HG03457 (cell line): ENCODE data around the gene TLR1.
"Not testable (repeated sequence)": the region's sequence is repeated elsewhere in the genome, so short reads cannot be mapped to it uniquely, and the experiment has no call there.

ENCODE experiments used
- ATAC-seq: cut with Tn5 transposase; IDR thresholded peaks from one replicate; pipeline ENCODE4 v1.9.1; 2021; ENCODE audit warnings: moderate number of reproducible peaks; ENCODE audit not compliant: unreplicated experiment

TLR1 gene

GRCh38 chr4:38775326-38775725 is 29.3 kb downstream of the TLR1 start:
- ATAC-seq = no peak

DNA sequence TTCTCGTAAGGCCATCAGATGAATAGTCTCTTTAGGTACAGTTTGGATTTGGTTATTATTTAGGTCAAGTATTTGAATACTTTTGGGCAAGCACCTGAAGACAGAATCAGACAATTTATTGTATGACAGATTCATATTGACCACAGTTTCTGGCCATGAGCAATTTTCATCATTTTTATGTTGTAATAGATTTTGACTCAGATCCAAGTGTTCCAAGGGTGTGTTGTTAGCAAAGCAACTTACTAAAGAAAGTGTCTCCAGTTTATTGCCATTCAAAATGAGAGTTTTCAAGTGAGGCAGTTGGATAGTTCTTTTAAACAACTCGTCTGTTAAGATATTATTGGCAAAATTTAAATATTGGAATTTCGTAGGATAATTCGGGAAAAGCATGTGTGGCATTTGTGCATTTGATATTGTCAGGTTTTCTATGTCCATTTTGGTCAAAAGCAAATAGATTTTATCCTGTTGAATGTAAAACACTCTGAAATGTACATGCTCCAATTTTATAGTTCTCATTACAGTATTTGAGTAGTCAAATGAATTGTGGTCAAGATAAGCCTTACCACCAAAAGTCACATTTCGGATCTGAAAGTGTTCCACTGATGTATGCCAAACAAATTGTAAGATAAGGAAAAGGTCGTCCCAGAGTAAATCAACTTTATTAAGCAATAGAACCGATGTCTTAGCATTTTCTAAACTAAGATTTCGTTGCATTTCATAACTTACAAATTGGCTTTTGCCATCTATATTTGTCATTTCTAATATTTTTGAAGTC is 30.2 kb downstream of the TLR1 start:
- no peak for ATAC-seq

DNA sequence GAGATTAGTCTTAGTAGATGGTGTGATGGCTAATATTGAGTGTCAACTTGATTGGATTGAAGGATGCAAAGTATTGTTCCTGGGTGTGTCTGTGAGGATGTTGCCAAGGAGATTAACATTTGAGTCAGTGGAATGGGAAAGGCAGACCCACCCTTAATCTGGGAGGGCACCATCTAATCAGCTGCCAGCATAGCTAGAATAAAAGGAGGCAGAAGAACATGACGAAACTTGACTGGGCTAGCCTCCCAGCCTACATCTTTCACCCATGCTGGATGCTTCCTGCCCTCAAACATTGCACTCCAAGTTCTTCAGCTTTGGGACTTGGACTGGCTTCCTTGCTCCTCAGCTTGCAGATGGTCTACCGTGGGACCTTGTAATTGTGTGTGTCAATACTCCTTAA is 34.3 kb downstream of the TLR1 start:
- not testable (repeated sequence) for ATAC-seq

GRCh38 chr4:38769857-38770256 is 34.7 kb downstream of the TLR1 start:
- no peak for ATAC-seq

GRCh38 chr4:38769441-38769840 is 35.1 kb downstream of the TLR1 start:
- no peak for ATAC-seq

GRCh38 chr4:38768968-38769394 is 35.6 kb downstream of the TLR1 start:
- ATAC-seq = no peak

- not testable (repeated sequence) for ATAC-seq
These were observed 37.7 kb downstream of the TLR1 start for GRCh38 chr4:38766940-38767339.

DNA sequence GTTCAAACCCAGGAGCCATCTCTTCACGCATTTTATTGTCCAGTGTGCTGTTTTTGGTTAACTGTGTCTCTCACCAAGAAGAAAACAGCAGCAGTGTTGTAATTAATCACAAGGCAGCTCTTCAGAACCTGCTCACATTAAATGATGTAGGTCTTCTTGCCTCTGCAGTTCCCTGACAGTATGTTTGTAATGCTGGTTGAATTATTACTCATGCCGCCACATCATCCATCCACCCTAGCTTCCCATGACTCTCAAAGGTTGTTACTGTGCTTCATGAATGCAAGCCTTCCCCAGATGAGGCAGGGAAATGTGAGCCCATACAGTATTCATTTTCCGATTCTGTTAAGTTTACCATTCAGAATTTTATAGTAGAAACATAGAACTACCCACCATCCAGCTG is 39.2 kb downstream of the TLR1 start:
- ATAC-seq = no peak

DNA sequence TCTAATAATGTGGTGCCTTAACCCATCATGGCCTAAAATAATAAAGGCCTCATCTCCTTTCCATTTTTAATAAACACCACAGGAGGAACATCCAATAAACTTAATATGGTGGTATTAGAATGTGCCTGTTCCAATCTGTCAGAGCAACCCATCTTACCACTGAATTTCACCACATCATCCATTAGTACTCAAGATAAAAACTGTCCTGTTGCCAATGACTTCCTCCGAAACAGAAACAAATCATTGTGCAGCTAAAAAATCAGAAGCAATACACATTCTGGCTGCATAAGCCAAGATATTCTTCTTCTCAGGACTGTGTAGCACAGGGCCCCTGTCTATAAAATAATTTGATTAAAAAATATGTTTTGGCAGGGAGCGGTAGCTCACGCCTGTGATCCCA is 40.3 kb downstream of the TLR1 start:
- no peak for ATAC-seq

DNA sequence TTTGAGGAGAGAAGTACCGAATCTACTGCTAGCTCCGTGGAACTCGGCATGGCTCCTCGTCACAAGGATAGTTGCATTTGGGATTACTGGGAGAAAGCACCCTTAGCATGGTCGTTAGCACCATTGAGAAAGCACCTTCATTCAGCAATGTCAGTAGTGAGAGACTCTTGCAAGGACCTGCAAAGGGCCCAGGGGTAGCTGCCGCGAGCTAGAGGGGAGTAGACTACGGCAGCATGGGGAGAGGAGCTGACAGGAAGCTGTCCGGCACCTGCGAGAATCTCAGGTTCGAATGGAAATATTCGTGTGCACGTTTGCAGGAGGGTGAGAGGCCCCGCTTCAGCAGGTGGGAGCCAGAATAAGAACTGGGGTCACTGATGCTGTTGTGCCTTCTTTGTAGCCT is 42.0 kb downstream of the TLR1 start:
- ATAC-seq = no peak

DNA sequence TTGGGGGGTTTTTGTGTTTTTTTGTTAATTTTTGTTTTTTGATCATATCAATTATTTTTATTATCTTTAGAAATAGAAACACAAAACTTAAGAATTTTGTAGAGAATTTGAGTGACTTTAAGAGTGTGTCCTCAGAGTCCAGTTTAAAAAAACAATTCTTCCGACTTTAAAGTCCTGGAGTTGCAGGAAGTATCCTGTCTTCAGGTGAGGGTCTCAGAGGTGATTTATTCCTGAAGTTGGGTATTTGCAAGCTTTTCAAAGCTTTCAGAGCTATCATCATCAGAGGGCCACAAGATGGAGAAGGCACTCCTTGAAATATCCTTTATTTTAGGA is 44.8 kb downstream of the TLR1 start:
- no peak for ATAC-seq

DNA sequence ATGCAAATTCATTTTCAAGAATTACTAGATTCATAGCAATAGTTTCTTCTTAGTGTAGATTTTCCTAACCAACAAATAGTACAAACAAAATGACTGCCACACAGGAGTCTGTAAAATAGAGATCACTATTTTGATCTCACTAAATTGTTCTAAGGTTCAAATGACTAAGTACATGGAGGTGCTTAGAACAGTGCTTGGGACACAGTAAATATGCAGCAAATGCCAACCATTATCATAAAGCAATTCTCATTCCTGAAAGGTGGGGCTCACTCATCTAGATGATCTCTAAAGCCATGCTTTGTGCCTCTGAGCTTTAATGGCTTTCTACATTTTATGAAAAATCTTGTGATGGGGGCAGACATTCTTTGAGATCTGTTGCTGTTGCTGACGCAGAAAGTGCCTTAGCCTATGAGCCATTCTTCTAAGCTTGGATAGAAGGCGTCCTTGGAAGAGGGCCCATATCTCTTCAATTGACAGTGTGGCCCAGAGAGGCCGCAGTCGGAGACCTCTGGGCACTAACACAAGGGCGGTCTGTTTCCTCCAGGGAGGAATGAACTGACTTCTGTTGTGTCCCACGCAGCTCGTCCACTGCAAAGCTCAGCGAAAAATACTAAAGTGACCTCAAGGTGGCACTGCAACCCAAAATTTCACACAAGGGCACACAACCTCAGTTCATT is 45.3 kb downstream of the TLR1 start:
- ATAC-seq = no peak

- ATAC-seq = no peak
These were observed 46.5 kb downstream of the TLR1 start for GRCh38 chr4:38757945-38758600.

DNA sequence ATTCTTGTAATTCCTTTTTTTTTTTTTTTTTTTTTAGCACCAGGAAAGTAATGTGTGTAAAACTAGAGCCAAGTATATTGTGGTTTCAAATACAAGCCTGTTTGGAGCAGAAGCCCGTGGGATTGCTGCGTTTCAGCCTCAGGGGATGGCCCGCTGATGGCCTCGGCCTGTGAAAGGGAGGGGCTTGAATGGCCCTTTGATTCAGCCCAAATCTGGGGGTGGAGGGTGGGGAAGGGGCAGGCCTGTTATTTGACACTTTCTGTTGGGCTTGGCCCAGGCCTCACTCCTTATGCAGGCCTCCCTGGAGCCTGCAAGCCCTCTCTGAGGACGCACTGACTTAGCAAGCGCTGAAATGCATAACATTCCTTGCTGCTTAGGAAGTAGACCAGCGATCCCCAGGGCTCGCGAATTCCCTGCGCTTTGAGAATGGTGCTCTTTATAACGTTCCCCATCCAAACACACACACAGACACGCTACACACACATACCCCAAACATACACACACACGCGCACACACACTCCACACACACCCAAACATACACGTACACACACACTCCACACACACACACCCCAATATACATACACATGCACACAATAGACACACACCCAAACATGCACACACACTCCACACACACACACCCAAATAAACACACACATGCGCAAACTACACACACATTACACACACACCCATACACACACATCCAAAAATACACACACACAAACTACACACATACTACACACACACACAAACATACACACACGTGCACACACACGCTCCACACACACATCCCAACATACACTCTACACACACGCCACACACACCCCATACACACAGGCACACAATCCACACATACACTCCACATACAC is 51.4 kb downstream of the TLR1 start:
- ATAC-seq = no peak

- peak; percentile 90 for ATAC-seq
These were observed 52.1 kb downstream of the TLR1 start for GRCh38 chr4:38752372-38752940.

- ATAC-seq = no peak
These were observed 53.1 kb downstream of the TLR1 start for GRCh38 chr4:38751341-38752010.

- ATAC-seq = no peak
These were observed 55.3 kb downstream of the TLR1 start for GRCh38 chr4:38749336-38749735.

DNA sequence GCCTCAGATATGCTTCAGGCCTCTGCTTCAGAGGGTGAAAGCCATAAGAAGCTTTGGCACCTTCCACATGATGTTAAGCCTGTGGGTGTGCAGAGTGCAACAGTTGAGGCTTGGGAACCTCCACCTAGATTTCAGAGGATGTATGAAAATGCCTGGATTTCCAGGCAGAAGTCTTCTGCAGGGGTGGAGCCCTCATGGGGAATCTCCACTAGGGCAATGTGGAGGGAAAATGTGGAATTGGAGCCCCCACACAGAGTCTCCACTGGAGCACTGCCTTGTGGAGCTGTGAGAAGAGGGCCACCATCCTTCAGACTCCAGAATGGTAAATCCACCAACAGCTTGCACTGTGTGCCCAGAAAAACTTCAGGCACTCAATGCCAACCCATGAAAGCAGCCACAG is 57.0 kb downstream of the TLR1 start:
- ATAC-seq = no peak
